Activated T-helper 1 cell treated with anti-CD3 and anti-CD28 coated beads, Interleukin-12 subunit alpha, Interleukin-12 subunit beta, Interleukin-2, Interleukin-4 antibody, amounts not matched to agents 30 ng/mL and 10 ng/mL and 1 ng/mL, durations not matched to agents 14 hours and 24 hours and 36 hours (primary cell): ENCODE results near the gene FUT2. TPM values are rescaled to one million over a fixed set of nuclear protein-coding genes. Genes with fewer than 3 reads are reported as not detected.

Source experiments
- total RNA-seq: library from RNA; stranded (reverse); gene quantifications from 2 replicates; pipeline ENCODE4 v1.2.3, GENCODE V29; 2022

FUT2 gene
- total RNA-seq, 1 donor from 2014 or later, result not detected

Other genes with a start within 250 kb of the FUT2 start
- 96.0 and 100 TPM in 2 replicates for gene GRWD1, start 250.0 kb upstream of the FUT2 start, total RNA-seq
- 2.2 and 2.4 TPM in 2 replicates for gene KCNJ14, start 240.4 kb upstream of the FUT2 start, total RNA-seq
- 35.9 and 37.1 TPM in 2 replicates for gene CYTH2, start 226.6 kb upstream of the FUT2 start, total RNA-seq
- 2.0 and 3.1 TPM in 2 replicates for gene LMTK3, start 184.1 kb upstream of the FUT2 start, total RNA-seq
- gene SULT2B1, start 143.8 kb upstream of the FUT2 start, total RNA-seq, result not detected in 2 replicates
- not detected in 2 replicates for gene SPACA4, start 89.2 kb upstream of the FUT2 start, total RNA-seq
- gene FAM83E, start 80.9 kb upstream of the FUT2 start, total RNA-seq, result 7.3 TPM in 2 replicates
- 1,774 and 1,780 TPM in 2 replicates for gene RPL18, start 76.8 kb upstream of the FUT2 start, total RNA-seq
- gene SPHK2, start 76.5 kb upstream of the FUT2 start, total RNA-seq, result 40.8 and 44.1 TPM in 2 replicates
- gene DBP, start 58.6 kb upstream of the FUT2 start, total RNA-seq, result 8.5 and 9.1 TPM in 2 replicates
- 13.0 and 13.9 TPM in 2 replicates for gene CA11, start 49.8 kb upstream of the FUT2 start, total RNA-seq
- 0.44 and 0.54 TPM in 2 replicates for gene NTN5, start 23.0 kb upstream of the FUT2 start, total RNA-seq
- 1.4 and 1.7 TPM in 2 replicates for gene MAMSTR, start 23.8 kb downstream of the FUT2 start, total RNA-seq
- 0.44 and 0.88 TPM in 2 replicates for gene RASIP1, start 44.6 kb downstream of the FUT2 start, total RNA-seq
- gene IZUMO1, start 50.9 kb downstream of the FUT2 start, total RNA-seq, result 0.37 TPM in 1 of 2 replicates, not detected in the other
- gene FUT1, start 56.7 kb downstream of the FUT2 start, total RNA-seq, result 0.54 and 0.57 TPM in 2 replicates
- not detected in 2 replicates for gene FGF21, start 59.6 kb downstream of the FUT2 start, total RNA-seq
- 93.3 and 93.6 TPM in 2 replicates for gene BCAT2, start 115.1 kb downstream of the FUT2 start, total RNA-seq
- 0.57 and 0.64 TPM in 2 replicates for gene HSD17B14, start 140.5 kb downstream of the FUT2 start, total RNA-seq
- 1.4 and 1.9 TPM in 2 replicates for gene PLEKHA4, start 172.6 kb downstream of the FUT2 start, total RNA-seq
- gene PPP1R15A, start 176.4 kb downstream of the FUT2 start, total RNA-seq, result 53.1 and 53.7 TPM in 2 replicates
- not detected in 2 replicates for gene TULP2, start 202.8 kb downstream of the FUT2 start, total RNA-seq
- 117 and 122 TPM in 2 replicates for gene NUCB1, start 204.3 kb downstream of the FUT2 start, total RNA-seq
- gene DHDH, start 237.7 kb downstream of the FUT2 start, total RNA-seq, result not detected in 2 replicates